Vagina (tissue), 2 donors: ENCODE results near the gene LRFN5.

Experiments
- CTCF ChIP-seq, 3 experiments: fragments of 450-650 bp in 2 of 3; fragments of 200-600 bp in 1 of 3; sonication (generic) in 1 of 3; IDR thresholded peaks; one replicate each; pipeline ENCODE4 v1.5.1; 2017 to 2019; ENCODE audit warnings: antibody characterized with exemption in 3 of 3, mild to moderate bottlenecking in 2 of 3, moderate library complexity in 2 of 3
- POLR2AphosphoS5 ChIP-seq, 2 donors: sonication (generic); formaldehyde crosslinking; IDR thresholded peaks; one replicate each; pipeline ENCODE4 v1.9.0; 2017; ENCODE audit warnings: antibody characterized with exemption in 2 of 2, mild to moderate bottlenecking in 2 of 2, low read depth in 1 of 2; ENCODE audit not compliant: insufficient read depth in 1 of 2

GRCh38 chr14:41650802-41651201 lies 44.1 kb downstream of the LRFN5 start:
- TF ChIP-seq CTCF (IDR thresholded peaks at IDR 0.05): no peak
- no peak for TF ChIP-seq POLR2AphosphoS5 (IDR thresholded peaks at IDR 0.05; ENCODE audit: insufficient read depth in 1 of 2, low read depth in 1 of 2)
